Measurements from ENCODE around the gene GPR78. TPM values are rescaled to one million over a fixed set of nuclear protein-coding genes. Genes with fewer than 3 reads are reported as not detected.
A peak's percentile ranks its signal among the peaks of the same experiment; 100 is the strongest.

GPR78 gene
- total and polyA plus RNA-seq, 2 of the 8 experiments (the other 6 are each of a cell fraction or from before 2014, with no cell fraction given) = 1.0 to 3.0 TPM

GRCh38 chr4:8581094-8581861, 1.1 kb downstream of the GPR78 start:
- H4K20me1 ChIP-seq (replicated peaks in 1 of 2; ENCODE audit: control insufficient read depth in 1 of 2, insufficient read depth in 2 of 2, low read length in 2 of 2) = peaks cover 1 to 6% of the 10 kb centered on the region in 2 experiments
- H3K56ac ChIP-seq (replicated peaks; ENCODE audit: insufficient read length, low read depth, low read length) = no peak overlapping the region
- no peak overlapping the region for H2AFZ ChIP-seq (ENCODE audit: low read length)
- H3K23me2 ChIP-seq (ENCODE audit: low read depth, low read length) = peaks cover 13% of the 10 kb centered on the region; the same call in 1 of the 2 replicates
- H3K9ac ChIP-seq (replicated peaks in 1 of 4; ENCODE audit: extremely low read depth in 1 of 4, low read depth in 3 of 4, low read length in 3 of 4) = no peak overlapping the region
- H3K4ac ChIP-seq (replicated peaks; ENCODE audit: insufficient read length, low read depth, low read length) = no peak overlapping the region
- POLR2A ChIA-PET (ENCODE audit: partially characterized antibody) = interaction anchor here (0.8 to 2.5 kb wide), 5 partner anchors 9 to 139 kb away, joined by 3 to 7 read pairs (median 3); no protein-coding TSS in a partner anchor
- WGBS, 2 experiments (ENCODE audit: extremely low coverage in 1 of 2, insufficient coverage in 1 of 2, insufficient read length in 1 of 2, insufficient replicate concordance in 2 of 2, low coverage in 1 of 2, low lambda C conversion rate in 2 of 2, missing lambda C conversion rate in 1 of 2) = 76% methylated on average over 64 of the region's 66 CpGs; no CpG with 5 or more reads in 1 of the 2 experiments
- H2BK12ac ChIP-seq (ENCODE audit: low read depth, low read length) = peak overlapping the region; percentile 39; the same call in 1 of the 2 replicates
- FAIRE-seq (no peak), DNase-seq (ENCODE audit: low read depth in 1 of 2, low spot score in 2 of 2) (no peak)
- H3K4me1 ChIP-seq (replicated peaks in 1 of 4; ENCODE audit: control insufficient read depth in 3 of 4, insufficient read depth in 4 of 4, low read length in 3 of 4) = peaks cover 0 to 26% (median 17%) of the 10 kb centered on the region in 4 experiments; a peak in 6 of 7 replicates
- no peaks in the 10 kb centered on the region for H3K36me3 ChIP-seq (ENCODE audit: control insufficient read depth in 2 of 4, insufficient read depth in 4 of 4, low read length in 3 of 4)
- H3K27ac ChIP-seq (ENCODE audit: low read depth, low read length) = no peak overlapping the region
- H2BK120ac ChIP-seq (replicated peaks; ENCODE audit: low read depth, low read length) = no peak overlapping the region
- no peak overlapping the region; the same call in 1 of the 2 replicates for H4K8ac ChIP-seq (ENCODE audit: extremely low read depth, insufficient read depth, low read length)
- H3K4me3 ChIP-seq (ENCODE audit: extremely low read depth in 1 of 4, insufficient read depth in 2 of 4, low read depth in 3 of 4, low read length in 4 of 4) = peak overlapping the region in 3 of 4 experiments; percentile 29 to 56 (median 40); a peak in 4 of 8 replicates
- no peak overlapping the region for H4K91ac ChIP-seq (replicated peaks; ENCODE audit: insufficient read length, low read length)
- no peak for TF ChIP-seq SP2 (IDR thresholded peaks at IDR 0.05; ENCODE audit: low read length)
- TF ChIP-seq, protein P1, sequence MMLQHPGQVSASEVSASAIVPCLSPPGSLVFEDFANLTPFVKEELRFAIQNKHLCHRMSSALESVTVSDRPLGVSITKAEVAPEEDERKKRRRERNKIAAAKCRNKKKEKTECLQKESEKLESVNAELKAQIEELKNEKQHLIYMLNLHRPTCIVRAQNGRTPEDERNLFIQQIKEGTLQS (IDR thresholded peaks at IDR 0.05; ENCODE audit: insufficient read depth, low read depth, low read length) = no peak
- no peak for TF ChIP-seq BACH1 (IDR thresholded peaks at IDR 0.05; ENCODE audit: low read length)
- TF ChIP-seq ASH2L (IDR thresholded peaks at IDR 0.05; ENCODE audit: low read length) = no peak
- TF ChIP-seq CREB1 (IDR thresholded peaks at IDR 0.05) = no peak
- TF ChIP-seq RAD21 (IDR thresholded peaks at IDR 0.05 in 1 of 2, conservative IDR thresholded peaks at IDR 0.05 in 1 of 2; ENCODE audit: low read depth in 2 of 2, low read length in 2 of 2) = no peak
- TF ChIP-seq SUZ12 (IDR thresholded peaks at IDR 0.05; ENCODE audit: low read length) = no peak
- no peak for TF ChIP-seq SRF (IDR thresholded peaks at IDR 0.05; ENCODE audit: low read depth, low read length)
- no peak for TF ChIP-seq BCL11A (IDR thresholded peaks at IDR 0.05; ENCODE audit: low read depth in 2 of 2, low read length in 2 of 2)
- no peak for TF ChIP-seq CHD1 (IDR thresholded peaks at IDR 0.05; ENCODE audit: low read depth, low read length)
- TF ChIP-seq PHF8 (conservative IDR thresholded peaks at IDR 0.05; ENCODE audit: low read depth, low read length) = no peak
- H2AK5ac ChIP-seq (ENCODE audit: low read depth, low read length) = no peak overlapping the region
- no peak overlapping the region for H2BK5ac ChIP-seq (ENCODE audit: low read depth, low read length)
- H3K79me2 ChIP-seq (ENCODE audit: control insufficient read depth in 1 of 2, insufficient read depth in 2 of 2, low read length in 2 of 2) = no peaks in the 10 kb centered on the region
- peak overlapping the region; percentile 69 to 91 for H3K4me2 ChIP-seq (ENCODE audit: insufficient read depth in 1 of 2, low read depth in 2 of 2, low read length in 2 of 2)
- H4K5ac ChIP-seq (ENCODE audit: insufficient read length, low read depth, low read length) = no peak overlapping the region
- no peak overlapping the region for H3K23ac ChIP-seq (ENCODE audit: insufficient read length)
- no peak overlapping the region for H2BK20ac ChIP-seq (ENCODE audit: low read length)
- H3K27me3 ChIP-seq (replicated peaks in 1 of 4; ENCODE audit: control insufficient read depth in 3 of 4, extremely low read depth in 1 of 4, insufficient read depth in 3 of 4, low read length in 3 of 4) = peaks cover 3 to 16% (median 15%) of the 10 kb centered on the region in 4 experiments
- CTCF ChIA-PET (ENCODE audit: partially characterized antibody) = interaction anchor here (0.7 to 2.5 kb wide), 15 partner anchors 8 to 113 kb away, joined by 3 to 15 read pairs (median 5); partner anchors contain the start of gene CPZ
- no peaks in the 10 kb centered on the region for H3K79me1 ChIP-seq (ENCODE audit: low read depth, low read length)
- no peak overlapping the region for H3K18ac ChIP-seq (ENCODE audit: extremely low read depth, low read length)
- H3K14ac ChIP-seq (ENCODE audit: insufficient read length) = no peak overlapping the region
- 0 out of 2 replicates have a peak overlapping the region, but pooled peaks have one; percentile 46 for H2BK15ac ChIP-seq (ENCODE audit: low read length)
- no peaks in the 10 kb centered on the region for H3K9me3 ChIP-seq (ENCODE audit: insufficient read depth in 2 of 2, low read depth in 1 of 2, low read length in 1 of 2)

All from H1 (cell line).